ENCODE measurements around the gene BOK.

Gene BOK

DNA sequence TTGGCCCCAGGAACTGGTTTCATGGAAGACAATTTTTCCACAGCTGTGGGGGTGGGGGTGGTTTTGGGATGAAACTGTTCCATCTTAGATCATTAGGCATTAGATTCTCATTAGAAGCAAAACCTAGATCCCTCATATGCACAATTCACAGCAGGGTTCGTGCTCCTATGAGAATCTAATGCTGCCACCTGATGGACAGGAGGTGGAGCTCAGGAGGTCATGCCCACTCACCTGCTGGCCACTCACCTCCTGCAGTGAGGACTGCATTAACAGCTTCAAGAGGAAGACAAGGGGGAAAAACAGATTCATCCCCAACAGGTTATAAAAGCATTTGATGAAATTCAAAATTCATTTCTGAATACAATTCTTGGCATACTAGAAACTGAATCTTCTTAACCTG, 39.9 kb downstream of the BOK start:
- no peak for DNase-seq (ENCODE audit: low read depth in 3 of 3)

DNA sequence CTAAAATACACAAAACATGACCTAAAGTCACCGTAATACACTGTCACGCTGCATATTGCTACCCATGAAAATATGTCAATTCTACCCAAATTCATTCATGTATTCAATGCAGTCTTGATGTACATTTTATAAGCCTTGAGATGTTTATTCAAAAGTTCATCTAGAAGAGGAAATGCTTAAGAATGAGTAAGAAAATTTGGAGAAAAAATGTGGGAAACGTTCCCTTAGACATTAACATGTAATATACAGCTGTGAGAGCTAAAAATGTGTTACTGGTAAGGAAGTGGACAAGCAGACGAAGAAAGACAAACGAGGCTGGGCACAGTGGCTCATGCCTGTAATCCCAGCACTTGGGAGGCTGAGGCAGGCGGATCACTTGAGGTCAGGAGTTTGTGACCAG, 41.1 kb downstream of the BOK start:
- DNase-seq (ENCODE audit: low read depth in 3 of 3) = no peak

DNA sequence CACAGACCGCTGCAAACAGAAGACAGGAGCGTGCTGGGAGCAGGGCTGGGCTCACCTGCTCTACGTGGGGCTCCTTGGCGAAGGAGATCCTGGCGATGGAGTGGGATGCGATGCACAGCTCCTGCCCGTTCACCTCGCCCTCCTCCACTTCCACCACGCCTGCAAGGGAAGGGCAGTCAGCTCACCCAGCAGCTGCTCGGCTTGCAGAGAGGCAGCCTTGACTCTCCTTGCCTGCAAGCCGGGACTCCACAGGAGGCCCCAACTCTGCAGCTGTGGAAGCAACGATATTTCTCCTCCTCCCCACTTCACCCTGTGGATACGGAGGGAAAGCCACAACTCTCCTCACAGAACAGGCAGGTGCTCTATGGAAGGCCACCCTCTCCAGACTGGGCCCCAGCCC, 43.3 kb downstream of the BOK start:
- DNase-seq (ENCODE audit: low read depth in 3 of 3) = no peak

DNA sequence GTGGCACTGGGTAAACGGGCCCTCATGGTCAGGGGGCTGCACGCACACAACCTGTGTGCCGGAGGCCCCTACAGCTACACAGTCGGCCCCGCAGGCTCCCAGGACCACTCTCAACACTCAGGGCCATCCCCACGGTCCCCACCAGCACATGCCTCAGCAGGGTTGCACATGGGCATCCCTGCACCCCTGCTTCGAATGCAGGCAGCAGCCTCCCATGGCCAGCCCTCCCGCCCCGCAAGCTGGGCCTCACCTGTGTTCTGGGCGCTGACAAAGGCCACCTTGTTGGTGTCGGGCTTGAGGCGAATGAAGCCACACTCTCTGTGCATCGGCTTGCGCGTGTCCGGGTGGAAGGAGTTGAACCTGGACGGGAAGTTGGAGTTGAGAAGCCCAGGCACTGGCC, 44.2 kb downstream of the BOK start:
- no peak for DNase-seq (ENCODE audit: low read depth in 3 of 3)

DNA sequence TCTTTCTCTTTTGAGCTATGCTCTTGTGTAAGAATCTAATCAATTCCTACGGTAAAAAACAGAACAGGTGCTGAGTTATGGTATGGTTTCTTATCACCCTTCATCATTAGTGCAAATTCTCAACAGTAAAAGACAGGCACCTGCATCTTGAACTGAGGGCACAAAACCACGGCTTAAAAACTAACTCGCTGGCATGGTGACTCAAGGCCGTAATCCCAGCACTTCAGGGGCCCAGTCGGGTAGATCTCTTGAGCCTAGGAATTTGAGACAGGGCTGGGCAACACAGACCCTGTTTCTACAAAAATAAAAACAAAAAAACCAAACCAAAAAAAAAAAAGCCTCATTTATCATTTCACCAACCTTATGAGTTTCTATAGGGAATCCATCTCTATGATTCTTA, 45.1 kb downstream of the BOK start:
- no peak for DNase-seq (ENCODE audit: low read depth in 3 of 3)

DNA sequence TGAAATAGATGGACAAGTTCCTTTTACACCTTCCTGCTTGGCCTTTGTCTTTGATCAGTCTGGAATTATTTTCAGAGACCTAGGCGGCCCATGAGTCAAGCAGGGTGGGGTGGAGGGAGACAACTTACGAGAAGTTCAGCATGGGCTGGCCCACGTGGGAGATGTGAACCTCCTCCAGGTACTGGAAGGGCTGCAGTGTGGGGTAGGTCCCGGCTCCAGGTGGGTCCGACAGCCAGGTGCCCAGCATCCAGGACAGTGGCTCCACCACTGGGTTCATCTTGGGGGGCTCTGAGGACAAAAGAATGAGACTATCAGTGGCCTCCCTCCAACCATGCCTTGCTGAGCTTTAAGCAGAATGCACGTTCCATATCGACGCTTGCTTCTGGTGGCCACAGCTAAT, 47.6 kb downstream of the BOK start:
- DNase-seq (ENCODE audit: low read depth in 3 of 3) = no peak

DNA sequence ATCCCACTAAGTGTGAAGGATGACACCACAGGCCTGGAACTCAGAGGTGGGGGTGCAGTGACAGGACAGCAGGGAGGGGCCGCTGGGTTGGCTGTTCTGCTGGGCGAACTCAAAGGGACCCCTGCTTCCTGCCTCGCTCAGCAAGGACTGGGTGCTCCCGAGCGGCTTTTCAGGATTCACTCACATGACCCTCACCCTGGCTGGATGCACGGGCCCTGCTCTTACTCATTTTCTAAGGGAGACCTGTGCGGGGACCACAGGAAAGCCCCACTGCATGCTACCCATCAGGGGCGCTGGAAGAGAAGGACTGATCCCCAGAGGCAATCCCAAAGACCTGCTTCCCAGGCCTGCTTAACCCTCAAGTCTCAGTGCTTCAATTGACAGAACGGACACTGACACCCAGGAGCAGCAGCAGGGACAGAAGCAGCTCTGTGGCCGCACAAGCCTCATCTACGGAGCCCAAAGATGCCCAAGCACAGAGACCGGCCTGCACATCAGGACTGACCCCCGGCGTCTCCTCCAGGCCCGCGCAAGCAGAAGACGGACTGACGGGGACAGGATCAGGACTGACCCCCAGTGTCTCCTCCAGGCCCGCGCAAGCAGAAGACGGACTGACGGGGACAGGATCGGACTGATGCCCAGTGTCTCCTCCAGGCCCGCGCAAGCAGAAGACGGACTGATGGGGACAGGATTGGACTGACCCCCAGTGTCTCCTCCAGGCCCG, 48.8 kb downstream of the BOK start:
- no peak for DNase-seq (ENCODE audit: low read depth in 3 of 3)

DNA sequence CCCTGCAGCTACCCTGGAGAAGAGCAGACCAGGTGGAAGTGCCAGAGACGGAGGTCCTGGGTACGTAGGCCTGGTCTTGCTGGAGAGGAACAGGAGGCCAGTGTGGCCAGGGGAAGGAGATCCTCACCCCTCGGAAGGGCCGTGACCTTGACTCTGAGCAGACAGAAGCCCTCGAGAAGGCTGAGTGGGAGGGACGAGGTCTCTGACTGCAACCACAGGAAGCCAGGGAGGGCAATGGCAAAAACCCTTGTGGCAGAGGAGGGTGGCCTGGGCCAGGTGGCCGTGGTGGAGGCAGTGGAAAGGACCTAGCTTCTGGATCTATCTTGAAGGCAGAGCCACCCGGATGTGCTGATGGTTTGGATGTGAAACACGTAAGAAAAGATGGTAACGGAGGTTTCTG, 50.3 kb downstream of the BOK start:
- DNase-seq (ENCODE audit: low read depth in 3 of 3) = no peak

DNA sequence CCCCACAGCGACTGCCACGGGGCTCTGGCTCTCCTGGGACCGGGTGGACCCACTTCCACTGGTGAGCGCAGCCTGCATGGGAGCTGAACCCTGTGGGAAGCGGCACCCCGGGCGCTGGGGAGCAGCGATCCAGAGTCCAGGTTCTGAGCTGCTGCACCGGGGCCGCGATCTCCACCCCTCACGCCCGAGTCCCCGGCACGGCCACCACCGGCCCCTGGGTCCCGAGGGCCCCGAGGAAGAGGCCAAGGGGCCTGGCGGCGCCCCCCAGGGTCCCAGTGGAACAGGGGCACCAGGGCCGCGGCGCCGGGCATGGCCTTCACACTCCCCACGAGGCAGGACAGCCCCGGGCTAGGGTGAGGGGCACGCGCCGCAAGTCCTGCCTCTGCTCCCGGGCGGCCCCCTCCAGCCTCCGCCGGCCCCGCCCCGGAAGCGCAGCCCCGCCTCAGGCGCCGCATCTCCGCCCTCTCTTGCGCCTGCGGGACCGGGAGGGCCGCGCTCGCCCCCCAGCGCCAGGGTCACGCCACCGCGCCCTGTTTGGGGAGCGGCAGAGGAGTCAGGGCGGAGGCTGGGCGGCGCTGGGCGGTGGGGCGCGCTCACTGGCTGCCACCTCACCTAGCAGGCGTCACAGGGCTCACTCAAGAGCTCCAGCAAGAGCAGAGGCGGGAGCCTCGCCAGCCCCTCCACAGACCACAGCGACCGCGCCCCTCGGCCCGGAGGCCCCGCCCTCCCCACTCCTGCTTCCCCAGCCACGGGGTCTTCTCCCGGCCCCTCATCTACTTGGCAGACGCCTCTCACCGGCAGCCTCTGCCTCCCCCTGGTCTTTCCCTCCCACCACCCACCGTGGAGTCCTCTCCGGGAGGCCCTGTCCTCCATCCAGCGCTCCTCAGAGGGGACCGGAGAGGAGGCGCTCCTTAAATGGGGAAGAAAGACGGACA, 51.6 kb downstream of the BOK start:
- peak; percentile 79 to 83 (median 80) for DNase-seq (ENCODE audit: low read depth in 3 of 3)

DNA sequence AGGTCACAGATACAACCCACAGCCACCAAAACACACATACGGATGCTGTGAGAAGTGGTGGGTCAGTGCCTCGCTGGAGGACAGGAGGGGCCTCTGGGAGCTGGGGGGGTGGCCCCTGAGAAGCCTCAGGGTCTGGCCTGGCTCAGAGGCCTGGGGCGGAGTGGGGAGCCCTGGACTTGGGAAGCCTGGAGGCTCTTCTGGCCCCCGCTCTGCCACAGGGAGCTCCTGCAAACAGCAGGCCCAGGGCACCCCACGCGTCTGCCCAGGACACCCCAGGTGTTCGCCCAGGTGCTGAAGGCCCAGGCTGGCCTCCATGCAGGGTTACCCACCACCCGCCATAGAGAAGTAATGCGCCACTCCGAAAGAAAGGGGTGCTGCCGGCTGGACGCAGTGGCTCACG, 52.5 kb downstream of the BOK start:
- DNase-seq (ENCODE audit: low read depth in 3 of 3) = no peak

DNA sequence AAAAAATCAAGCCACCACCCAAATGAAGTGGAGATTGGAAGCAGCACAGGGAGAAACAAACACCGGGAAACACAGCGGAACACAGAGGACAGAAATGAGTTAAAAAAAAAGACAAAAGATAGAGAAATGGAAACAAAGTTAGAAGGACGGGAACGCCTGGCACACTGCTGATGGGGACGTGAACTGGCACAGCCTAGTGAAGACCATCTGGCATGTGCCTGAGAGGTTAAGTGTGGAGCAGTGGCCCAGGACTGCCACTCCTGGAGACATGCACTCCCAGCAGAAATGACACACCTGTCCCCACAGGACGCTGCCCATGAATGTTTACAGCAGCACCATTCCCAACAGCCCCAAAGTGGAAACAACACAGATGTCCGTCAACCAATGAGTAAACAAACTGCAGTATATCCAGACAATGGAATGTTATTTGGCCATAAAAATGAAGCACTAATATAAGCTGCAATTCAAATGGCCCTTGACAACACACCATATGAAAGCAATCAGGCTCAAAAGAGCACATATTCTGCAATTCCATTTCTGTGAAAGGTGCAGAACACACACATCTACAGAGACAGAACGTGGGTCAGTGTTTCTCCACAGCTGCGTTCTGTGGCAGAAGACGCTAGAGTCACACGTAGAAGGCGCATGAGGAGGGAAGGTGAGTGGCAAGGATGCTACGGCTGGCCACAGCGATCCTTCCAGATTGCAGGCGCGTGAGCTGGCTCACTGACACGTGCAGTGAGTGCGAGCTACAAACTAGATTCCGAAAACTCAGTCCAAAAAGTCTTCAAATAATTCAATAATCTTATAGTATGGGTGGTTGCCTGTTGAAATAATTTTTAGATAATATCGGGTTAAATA, 53.8 kb downstream of the BOK start:
- no peak for DNase-seq (ENCODE audit: low read depth in 3 of 3)

DNA sequence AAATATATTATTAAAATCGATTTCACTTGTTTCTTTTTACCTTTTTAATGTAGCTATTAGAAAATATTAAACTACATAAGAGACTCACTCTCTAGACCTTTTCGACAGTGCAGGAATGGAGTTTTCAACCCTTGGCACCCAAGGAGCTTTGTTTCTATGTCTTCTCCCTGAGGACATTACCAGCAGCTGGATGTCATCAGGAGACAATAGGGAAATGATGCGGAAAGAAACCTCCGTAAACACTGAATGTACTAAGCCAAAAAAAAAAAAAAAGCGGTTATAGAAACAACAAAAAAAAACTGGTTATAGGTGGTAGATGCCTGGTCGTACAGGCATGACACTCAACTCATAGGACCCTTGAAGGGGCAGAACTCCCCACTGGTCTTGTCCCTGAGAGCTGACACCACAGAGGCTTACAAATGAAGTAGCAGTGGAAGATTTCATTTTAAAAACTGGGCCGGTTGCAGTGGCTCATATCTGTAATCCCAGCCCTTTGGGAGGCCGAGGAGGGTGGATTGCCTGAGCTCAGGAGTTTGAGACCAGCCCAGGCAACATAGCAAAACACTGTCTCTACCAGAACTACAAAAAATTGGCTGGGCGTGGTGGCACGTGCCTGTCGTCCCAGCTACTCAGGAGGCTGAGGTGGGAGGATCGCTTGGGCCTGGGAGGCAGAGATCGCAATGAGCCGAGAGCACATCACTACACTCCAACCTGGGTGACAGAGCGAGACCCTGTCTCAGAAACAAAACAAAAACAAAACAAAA, 54.7 kb downstream of the BOK start:
- no peak for DNase-seq (ENCODE audit: low read depth in 3 of 3)

DNA sequence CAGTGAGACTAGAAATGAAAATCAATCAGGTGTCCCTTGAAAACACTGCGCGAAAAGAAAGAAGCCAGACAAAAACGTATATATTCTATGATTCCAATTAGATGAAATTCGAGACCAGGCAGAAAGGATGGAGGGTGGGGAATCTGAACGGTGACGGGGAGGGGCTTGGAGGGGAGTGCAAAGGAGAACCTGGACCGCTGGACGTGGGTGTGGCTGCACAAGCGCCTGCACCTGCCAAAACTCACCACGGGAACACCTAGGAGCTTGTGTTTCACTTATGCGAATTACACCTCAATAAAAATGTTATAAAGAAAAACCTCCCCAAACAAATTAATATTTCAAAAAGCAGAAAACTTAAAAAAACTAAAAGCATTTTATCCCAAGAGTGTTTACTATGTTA, 56.5 kb downstream of the BOK start:
- DNase-seq (ENCODE audit: low read depth in 3 of 3) = no peak

DNA sequence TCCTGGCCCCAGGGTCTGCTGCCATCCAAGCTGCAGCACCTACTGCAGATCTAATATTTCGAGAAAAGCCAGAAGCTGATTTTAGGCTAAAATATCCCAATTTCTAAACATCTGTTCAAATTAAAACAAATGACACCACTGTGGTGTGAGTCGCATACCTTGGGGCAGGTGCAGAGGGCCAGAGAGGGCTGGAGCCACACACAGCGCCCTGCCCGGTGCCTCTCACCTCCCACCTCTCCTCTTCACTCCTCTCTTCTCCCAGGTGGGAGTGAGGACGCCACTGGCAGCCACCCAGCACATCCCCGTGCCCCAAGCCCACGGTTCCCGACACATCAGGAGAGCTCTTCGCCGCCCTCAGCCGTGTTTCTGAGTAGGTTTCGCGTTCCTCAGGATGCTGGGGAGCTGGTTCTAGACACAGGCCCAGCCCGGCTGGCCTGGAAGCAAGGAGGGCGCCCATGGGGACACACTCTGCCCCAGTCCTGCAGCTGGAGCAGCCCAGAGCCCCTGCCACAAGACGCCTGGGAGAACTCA, 57.0 kb downstream of the BOK start:
- DNase-seq (ENCODE audit: low read depth in 3 of 3) = no peak

DNA sequence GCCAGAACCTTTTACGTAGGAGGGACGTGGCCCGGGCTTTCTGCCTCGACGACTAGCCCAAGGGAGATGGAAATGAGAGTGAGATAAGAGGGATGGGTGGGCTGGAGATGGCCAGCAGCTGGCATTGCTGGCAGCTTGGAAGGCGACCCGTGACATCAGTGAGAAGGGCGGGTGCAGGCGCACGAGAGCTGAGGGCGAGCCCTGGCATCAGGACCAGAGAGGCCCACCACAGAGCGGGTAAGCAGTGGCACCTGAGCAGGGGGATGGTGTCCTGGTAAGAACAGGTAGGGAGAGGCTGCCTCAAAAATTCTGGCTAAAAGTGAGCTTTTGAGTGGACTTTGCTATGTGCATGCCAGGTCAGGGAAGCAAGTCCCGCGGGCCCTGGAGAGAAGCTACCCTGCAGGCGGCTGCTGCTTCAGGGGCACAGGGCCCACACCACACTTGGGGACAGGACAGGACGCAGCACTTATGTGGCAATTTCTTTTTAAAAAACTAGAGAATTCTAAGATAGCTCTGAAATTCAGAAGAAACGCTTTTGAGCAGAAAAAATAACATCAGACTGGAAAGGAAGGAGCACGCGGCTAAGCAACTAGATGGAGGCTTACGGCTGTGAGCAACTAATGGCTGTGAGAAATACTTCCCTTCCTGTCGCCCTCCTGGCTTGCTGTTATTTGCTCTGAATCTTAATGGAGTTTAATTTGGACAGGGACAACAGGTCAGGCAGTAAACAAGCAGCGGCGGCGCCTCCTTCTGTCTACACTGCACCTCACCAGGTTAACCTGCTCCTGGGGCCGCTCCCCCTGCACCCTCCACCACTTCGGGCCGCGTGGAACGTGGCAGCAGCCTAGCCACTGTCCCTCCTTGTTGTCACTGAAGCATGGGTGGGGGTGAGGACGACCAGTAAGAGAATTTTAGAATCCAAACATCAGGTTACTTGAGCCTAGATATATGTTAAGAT, 57.9 kb downstream of the BOK start:
- no peak for DNase-seq (ENCODE audit: low read depth in 3 of 3)

DNA sequence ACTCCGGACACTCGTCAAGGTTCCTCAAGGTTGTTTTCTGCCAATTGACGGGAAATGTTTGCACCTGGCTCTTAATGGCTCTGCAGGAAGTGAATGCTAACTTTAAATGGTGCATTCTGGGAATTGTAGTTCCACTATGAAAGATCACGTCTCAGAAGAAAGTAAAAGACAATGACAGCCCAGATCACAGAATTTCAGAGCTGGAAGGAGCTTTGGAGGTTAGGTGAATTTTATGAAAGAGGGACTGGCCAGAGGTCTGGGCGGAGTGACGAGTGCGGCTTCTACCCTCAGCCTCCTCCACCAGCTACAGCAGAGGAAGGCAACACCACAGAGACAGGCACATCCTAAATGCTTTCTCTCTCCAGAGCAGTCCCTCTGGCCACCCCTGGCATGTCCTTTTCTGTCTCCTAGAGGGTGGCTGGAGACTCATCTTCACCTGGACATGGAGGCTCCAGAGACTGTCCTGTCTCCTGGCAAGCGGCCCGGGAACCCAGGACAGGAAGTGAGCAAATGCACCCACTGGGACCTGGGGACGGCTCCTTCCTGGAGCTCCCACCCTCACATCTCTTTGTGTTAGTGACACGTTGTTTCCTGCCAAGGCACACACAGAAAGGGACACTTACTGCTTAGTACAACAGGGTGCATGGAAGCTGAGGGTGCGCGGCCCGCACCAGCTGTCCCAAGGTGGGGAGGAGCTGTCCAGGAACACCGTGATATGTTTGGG, 59.0 kb downstream of the BOK start:
- no peak for DNase-seq (ENCODE audit: low read depth in 3 of 3)

DNA sequence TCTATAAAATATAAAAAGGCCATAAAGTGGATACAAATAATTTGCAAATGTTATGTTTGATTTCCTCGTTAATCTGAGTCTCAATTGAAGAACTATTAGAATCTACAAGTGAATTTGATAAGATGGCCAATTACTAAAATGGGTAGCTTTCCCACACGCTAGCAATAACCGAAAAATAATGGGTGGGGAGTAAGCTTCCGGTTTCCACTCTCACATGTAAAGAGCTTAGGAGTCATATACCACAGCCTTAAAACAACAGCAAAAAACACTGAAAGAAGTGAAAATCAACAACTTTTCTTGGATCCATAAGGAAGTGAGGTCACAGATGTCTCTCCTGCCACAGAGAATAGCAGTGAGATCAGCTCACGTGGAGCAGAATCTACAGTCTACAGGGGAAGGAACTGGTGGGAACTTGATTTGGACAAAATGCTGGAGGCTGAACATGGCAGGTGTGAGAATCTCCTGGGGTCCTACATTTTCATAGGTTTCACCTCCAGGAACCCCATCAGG, 59.8 kb downstream of the BOK start:
- DNase-seq (ENCODE audit: low read depth in 3 of 3) = no peak

DNA sequence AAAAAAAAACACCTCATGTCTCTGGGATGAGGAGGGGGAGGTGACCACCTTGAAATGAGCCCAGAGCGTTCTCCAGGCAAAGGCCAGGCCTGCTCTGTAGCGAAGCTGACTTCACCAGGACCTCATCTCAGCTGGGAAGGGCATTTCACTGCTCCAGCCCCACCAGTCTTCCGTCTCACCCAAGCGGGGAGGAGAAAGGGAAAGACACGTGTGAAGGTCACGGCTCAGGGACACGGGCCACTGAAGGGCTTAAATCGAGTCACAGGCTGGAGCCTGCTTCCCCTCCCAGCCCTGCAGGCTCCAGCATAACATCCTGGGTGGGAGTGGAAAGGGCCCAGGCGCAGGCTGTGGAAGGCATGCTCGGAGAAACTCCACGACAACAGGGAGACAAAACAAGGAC, 60.3 kb downstream of the BOK start:
- DNase-seq (ENCODE audit: low read depth in 3 of 3) = no peak
